ENCODE measurements around the gene NTNG2.

The NTNG2 gene

GRCh38 chr9:132266017-132266416 lies 104.2 kb downstream of the NTNG2 start:
- no peak for DNase-seq (ENCODE audit: low read depth in 2 of 2)

DNA sequence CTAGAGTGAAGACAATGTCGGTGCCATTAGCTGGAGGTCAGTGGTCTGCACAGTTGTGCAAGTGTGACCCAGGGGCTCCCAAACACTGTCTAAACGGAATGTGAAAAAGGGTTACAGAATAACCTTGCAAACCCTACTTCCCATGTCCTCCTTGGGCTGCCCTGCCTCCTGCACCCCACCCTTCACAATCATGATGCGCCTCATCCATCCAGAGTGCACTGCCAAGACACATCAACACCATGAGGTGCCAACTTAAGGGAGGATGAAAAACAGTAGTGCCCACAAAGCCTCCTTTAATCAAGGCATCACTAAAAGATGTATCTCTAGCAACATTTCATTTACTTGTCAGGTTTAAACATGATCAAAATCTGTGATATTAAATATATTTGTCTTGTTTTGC lies 105.8 kb downstream of the NTNG2 start:
- no peak for DNase-seq (ENCODE audit: low read depth in 2 of 2)

DNA sequence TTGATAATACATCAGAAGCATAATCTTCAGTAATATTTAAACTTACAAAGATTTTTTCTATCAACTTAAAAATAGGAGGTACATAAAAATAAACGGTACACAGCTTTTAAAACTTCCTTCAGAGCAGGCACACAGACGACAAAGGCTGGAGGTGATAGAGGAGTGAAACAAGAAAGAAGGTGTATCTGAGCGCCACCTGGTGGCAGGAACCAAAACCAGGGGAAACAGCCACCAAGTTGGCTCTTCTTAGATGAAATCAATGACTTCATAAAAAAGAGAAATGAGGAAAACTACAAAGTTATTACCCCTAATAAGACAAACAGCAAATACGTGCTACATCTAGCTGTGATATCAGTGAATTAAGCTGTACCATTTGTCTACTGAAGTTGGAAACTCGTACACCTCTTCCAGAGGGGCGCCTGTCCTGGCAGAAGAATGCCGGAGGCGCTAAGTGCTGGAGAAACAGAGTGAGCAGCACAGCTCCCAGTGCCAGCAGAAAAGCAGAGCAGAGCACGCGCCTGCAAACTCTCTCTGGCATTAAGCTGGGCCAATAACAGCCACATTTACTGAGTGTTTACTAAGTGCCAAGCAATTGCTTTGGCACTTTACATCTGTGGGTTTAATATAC lies 107.0 kb downstream of the NTNG2 start:
- DNase-seq (ENCODE audit: low read depth in 2 of 2), result peak; percentile 44 to 55

DNA sequence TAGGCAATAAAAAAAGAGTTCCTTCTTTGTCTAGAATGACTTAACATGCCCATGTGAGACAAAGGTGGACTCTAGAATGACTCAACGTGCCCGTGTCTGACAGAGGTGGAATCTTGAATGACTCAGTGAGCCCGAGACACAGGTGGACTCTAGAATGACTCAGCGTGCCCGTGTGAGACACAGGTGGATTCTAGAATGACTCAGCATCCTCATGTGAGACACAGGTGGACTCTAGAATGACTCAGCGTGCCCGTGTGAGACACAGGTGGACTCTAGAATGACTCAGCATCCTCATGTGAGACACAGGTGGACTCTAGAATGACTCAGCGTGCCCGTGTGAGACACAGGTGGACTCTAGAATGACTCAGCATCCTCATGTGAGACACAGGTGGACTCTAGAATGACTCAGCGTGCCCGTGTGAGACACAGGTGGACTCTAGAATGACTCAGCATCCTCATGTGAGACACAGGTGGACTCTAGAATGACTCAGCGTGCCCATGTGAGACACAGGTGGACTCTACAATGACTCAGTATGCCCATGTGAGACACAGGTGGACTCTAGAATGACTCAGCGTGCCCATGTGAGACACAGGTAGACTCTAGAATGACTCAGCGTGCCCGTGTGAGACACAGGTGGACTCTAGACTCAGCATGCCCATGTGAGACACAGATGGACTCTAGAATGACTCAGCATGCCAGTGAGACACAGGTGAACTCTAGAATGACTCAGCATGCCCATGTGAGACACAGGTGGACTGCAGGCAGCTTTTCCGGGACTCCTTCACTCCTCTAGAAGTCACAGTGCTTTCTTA lies 108.1 kb downstream of the NTNG2 start:
- peak in 1 of 2 donors; percentile 16 for DNase-seq (ENCODE audit: low read depth in 2 of 2)

DNA sequence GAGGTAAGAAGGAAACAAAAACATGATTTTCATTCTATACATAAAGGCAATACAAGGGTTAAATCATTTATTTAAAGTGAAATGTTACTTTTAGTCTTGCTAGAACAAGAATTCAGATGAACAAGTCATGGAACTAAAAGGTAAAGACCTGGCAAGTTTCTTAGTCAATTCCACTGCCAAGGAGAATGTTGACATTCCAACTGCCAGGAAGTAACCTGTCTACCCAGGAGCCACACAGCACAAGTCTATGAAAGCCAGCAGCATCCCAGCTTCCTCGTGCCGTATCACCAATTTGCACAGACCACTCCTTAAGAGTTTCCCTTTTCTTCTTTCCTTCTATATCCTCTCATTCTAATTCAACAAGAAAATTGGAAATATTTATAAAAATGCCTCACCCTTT lies 113.0 kb downstream of the NTNG2 start:
- no peak for DNase-seq (ENCODE audit: low read depth in 2 of 2)

GRCh38 chr9:132283165-132283564 lies 121.3 kb downstream of the NTNG2 start:
- no peak for DNase-seq (ENCODE audit: low read depth in 2 of 2)

GRCh38 chr9:132283863-132284262 lies 122.0 kb downstream of the NTNG2 start:
- DNase-seq (ENCODE audit: low read depth in 2 of 2), result no peak

GRCh38 chr9:132287256-132287760 lies 125.5 kb downstream of the NTNG2 start:
- DNase-seq (ENCODE audit: low read depth in 2 of 2), result no peak

DNA sequence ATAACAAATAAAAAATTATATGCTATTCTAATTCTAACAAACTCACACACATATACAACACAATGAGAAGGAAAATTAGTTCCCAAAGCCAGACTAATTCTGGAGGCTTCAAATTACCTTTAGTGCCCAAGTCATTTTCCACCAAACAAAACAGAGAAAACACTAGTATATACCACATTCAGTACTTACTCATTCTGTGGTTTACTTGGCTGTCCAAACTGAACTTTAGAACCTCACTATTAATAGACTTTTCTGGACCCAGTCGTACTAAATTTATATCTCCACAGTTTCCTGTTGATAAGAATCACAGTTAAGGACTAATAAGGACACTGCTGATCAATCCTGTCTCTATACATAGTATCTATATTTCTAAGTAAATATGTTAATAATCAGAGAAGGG lies 126.5 kb downstream of the NTNG2 start:
- DNase-seq (ENCODE audit: low read depth in 2 of 2), result no peak

GRCh38 chr9:132288966-132289365 lies 127.1 kb downstream of the NTNG2 start:
- no peak for DNase-seq (ENCODE audit: low read depth in 2 of 2)

- no peak for DNase-seq (ENCODE audit: low read depth in 2 of 2)
Observed at GRCh38 chr9:132293145-132293721, 131.4 kb downstream of the NTNG2 start.

Data from stimulated activated CD8-positive, alpha-beta memory T cell treated with anti-CD3 and anti-CD28 coated beads, Interleukin-2, amount 100 ng/mL, for 48 hours (primary cell).